Melanocyte of skin (primary cell): Measurements from ENCODE around the gene MARCHF5. TPM values are rescaled to one million over a fixed set of nuclear protein-coding genes. Genes with fewer than 3 reads are reported as not detected.

Source experiments
- small RNA-seq, 2 donors: library from RNA; depleted of rRNA; stranded (forward); fragments of <200 nt; gene quantifications; one replicate each; pipeline ENCODE3, GENCODE V24; 2012
- total RNA-seq, 2 donors: library from RNA; depleted of rRNA; stranded (reverse); fragments of >200 nt; gene quantifications; 2 replicates each; pipeline ENCODE4 v1.2.3, GENCODE V29; 2012

Gene MARCHF5, protein sequence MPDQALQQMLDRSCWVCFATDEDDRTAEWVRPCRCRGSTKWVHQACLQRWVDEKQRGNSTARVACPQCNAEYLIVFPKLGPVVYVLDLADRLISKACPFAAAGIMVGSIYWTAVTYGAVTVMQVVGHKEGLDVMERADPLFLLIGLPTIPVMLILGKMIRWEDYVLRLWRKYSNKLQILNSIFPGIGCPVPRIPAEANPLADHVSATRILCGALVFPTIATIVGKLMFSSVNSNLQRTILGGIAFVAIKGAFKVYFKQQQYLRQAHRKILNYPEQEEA
- total RNA-seq, result 10 to 100 TPM; 11.0 to 12.3 TPM

DNA sequence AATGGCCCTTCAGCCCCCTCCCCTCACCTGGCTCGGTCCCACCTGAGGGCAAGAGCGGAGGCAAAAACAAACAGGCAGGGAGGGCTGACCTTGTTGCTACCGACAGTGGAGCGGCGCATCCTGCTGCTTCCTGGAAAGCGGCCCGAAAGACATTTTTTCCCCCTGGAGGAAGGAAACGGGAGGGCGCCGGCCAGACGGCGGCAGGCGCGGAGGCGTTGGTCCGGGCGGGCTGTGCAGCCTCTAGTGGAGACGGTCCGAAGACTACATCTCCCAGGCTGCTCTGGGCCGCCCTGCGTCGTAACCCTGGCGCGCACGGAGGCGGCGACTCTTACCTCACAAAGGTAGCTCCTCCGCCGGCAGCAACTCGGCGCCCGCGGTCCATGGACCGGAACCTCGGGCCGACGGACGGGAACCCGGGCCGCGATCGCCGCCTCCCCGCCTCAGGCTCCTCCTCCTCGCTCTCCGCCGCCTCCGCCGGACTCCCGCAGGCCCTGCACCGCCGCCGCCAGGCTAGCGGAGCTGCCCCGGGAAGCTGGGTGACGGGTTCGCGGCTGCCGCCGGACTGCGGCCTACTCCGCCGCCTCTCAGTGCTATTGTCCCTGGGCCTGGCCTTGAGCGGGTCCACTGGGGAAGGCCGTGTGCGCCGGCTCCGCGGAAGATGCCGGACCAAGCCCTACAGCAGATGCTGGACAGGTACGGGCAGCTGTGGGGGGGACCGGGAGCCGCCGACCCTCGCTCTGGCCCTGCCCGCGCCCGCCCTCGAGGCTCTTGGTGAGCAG lies at the start of gene MARCHF5, which contains the start of gene CPEB3:
TSS of gene MARCHF5 (plus strand) at position 331 of the 779 bp plus-strand sequence. CDS start at position 659, 328 bp downstream.
TSS of gene CPEB3 (minus strand) at position 242 of the 779 bp plus-strand sequence. CDS start 50,728 bp downstream, outside the sequence.

Small RNAs within 50 kb of the gene (small RNA-seq; reads per million reads assigned to genes)
- gene RF00019 (0 reads per million in 2 donors), gene RNY3P12 (0 reads per million in 2 donors)

Other genes with a start within 250 kb of the MARCHF5 start
- gene CPEB3, start 89 bp upstream of the MARCHF5 start, total RNA-seq, result 1 to 10 TPM in 1 of 2 donors, under 1 TPM in 1; 1.00 to 1.0 TPM